K562 (cell line): ENCODE data around the gene GPR32. TPM values are rescaled to one million over a fixed set of nuclear protein-coding genes. Genes with fewer than 3 reads are reported as not detected.
"Not testable (repeated sequence)": the region's sequence is repeated elsewhere in the genome, so short reads cannot be mapped to it uniquely, and the experiment has no call there.

Experiments used
- ATAC-seq: fragments of 200-7000 bp; cut with Tn5 transposase; 3 replicates; pipeline ENCODE4 v1.9.1; 2020; ENCODE audit warnings: moderate library complexity
- BruUV-seq: library from RNA; stranded (reverse); fragments of 400-500 nt; replicated peaks from 2 replicates; lab custom pipeline; 2021; lab: Mats Ljungman, UMichigan
- CTCF ChIA-PET: fragments of 300-600 bp; formaldehyde crosslinking; extraction: SDS; loops from one replicate; lab custom pipeline; 2021; ENCODE audit warnings: low intra/inter-chr PET ratio; lab: Yijun Ruan, JAX
- POLR2A ChIA-PET: fragments of 300-600, 350-650 bp; sonication (Branson Sonifier 250); formaldehyde crosslinking; extraction: SDS; loops from one replicate; lab custom pipeline; 2021; ENCODE audit warnings: antibody characterized with exemption, inconsistent platforms; lab: Yijun Ruan, JAX
- DNase-seq, 4 experiments: peaks; one replicate each; pipeline versions ENCODE4 v3.0.0 to v3.0.0-alpha.2; 2011 to 2018; ENCODE audit warnings: low spot score in 3 of 4, mixed read lengths in 3 of 4; ENCODE audit errors: extremely low read depth in 1 of 4
- FAIRE-seq: peaks from 2 replicates; lab custom pipeline; 2011; peaks lifted over from hg19 to GRCh38; lab: Jason Lieb, UNC
- H2AFZ ChIP-seq: 2 replicates; pipeline ENCODE4 v1.6.0; 2011; ENCODE audit warnings: low read depth, low read length, control low read depth, inconsistent platforms
- H3K27ac ChIP-seq: fragments of 200-600 bp; 3 replicates; pipeline ENCODE4 v1.8.0; 2011; ENCODE audit warnings: low read depth, mild to moderate bottlenecking, control low read depth, inconsistent platforms, low read length, moderate library complexity, mixed read lengths; ENCODE audit errors: extremely low read depth
- H3K27me3 ChIP-seq, 2 experiments: fragments of 300-600 bp in 1 of 2; 2 replicates in 1 of 2; 3 replicates in 1 of 2; pipeline versions ENCODE4 v1.6.0 to v1.8.0; 2011; ENCODE audit warnings: inconsistent platforms in 2 of 2, low read length in 2 of 2, mild to moderate bottlenecking in 1 of 2, mixed read lengths in 1 of 2, moderate library complexity in 1 of 2; ENCODE audit not compliant: control insufficient read depth in 2 of 2, insufficient read depth in 2 of 2
- H3K36me3 ChIP-seq: fragments of 300-600 bp; 3 replicates; pipeline ENCODE4 v1.8.0; 2011; ENCODE audit warnings: mild to moderate bottlenecking, low read length, inconsistent platforms; ENCODE audit not compliant: control insufficient read depth, insufficient read depth
- H3K4me1 ChIP-seq, 2 experiments: fragments of 200-600 bp in 1 of 2; replicated peaks in 1 of 2; 2 replicates in 1 of 2; 3 replicates in 1 of 2; pipeline versions ENCODE4 v1.5.1 to v1.8.0; 2011; ENCODE audit warnings: inconsistent platforms in 2 of 2, low read length in 2 of 2, mild to moderate bottlenecking in 1 of 2, mixed read lengths in 1 of 2, moderate library complexity in 1 of 2; ENCODE audit not compliant: control insufficient read depth in 2 of 2, insufficient read depth in 2 of 2
- H3K4me2 ChIP-seq: 2 replicates; pipeline ENCODE4 v1.6.1; 2011; ENCODE audit warnings: low read length, control low read depth, inconsistent platforms, mixed read lengths; ENCODE audit not compliant: insufficient read depth
- H3K4me3 ChIP-seq: fragments of 200-600 bp; sonication (generic), shearing (Covaris generic); 2 replicates; pipeline ENCODE4 v1.5.1; 2016; ENCODE audit warnings: control low read depth, inconsistent platforms
- H3K79me2 ChIP-seq: fragments of 200-600 bp; 3 replicates; pipeline ENCODE4 v1.8.0; 2011; ENCODE audit warnings: low read length, inconsistent platforms; ENCODE audit not compliant: control insufficient read depth, insufficient read depth
- H3K9ac ChIP-seq, 2 experiments: 2 replicates each; pipeline versions ENCODE4 v1.6.0 to v1.6.1; 2011; ENCODE audit warnings: low read depth in 2 of 2, low read length in 2 of 2, control low read depth in 1 of 2, inconsistent platforms in 1 of 2, mild to moderate bottlenecking in 1 of 2, mixed read lengths in 1 of 2; ENCODE audit not compliant: insufficient read depth in 1 of 2
- H3K9me1 ChIP-seq: one replicate; pipeline ENCODE4 v1.6.0; 2011; ENCODE audit warnings: inconsistent platforms, mild to moderate bottlenecking, low read length, moderate library complexity; ENCODE audit not compliant: control insufficient read depth, insufficient read depth
- H3K9me3 ChIP-seq: replicated peaks from 2 replicates; pipeline ENCODE4 v1.5.1; 2011; ENCODE audit warnings: low read depth, low read length, inconsistent platforms; ENCODE audit not compliant: control insufficient read depth, insufficient read depth
- H4K20me1 ChIP-seq: replicated peaks from 2 replicates; pipeline ENCODE4 v1.6.1; 2011; ENCODE audit warnings: low read length, inconsistent platforms, mixed read lengths; ENCODE audit not compliant: control insufficient read depth, insufficient read depth
- ADNP ChIP-seq: fragments of 200-800 bp; sonication (Bioruptor generic); IDR thresholded peaks from 2 replicates; pipeline ENCODE4 v1.6.1; 2016; ENCODE audit warnings: missing genetic modification characterization, missing compliant biosample characterization
- NR2C1 ChIP-seq, 2 experiments: fragments of 450-650 bp; IDR thresholded peaks; 2 replicates each; pipeline ENCODE4 v1.6.1; 2017; ENCODE audit warnings: mild to moderate bottlenecking in 2 of 2, antibody characterized with exemption in 1 of 2, inconsistent platforms in 1 of 2, missing compliant biosample characterization in 1 of 2, missing genetic modification characterization in 1 of 2
- RBM25 ChIP-seq: fragments of 200-400 bp; formaldehyde crosslinking; IDR thresholded peaks from 2 replicates; pipeline ENCODE4 v1.6.1; 2018; ENCODE audit warnings: low read length, low read depth, moderate library complexity; ENCODE audit not compliant: severe bottlenecking
- SIX5 ChIP-seq, 2 experiments: IDR thresholded peaks; 2 replicates each; pipeline ENCODE4 v1.6.1; 2011; ENCODE audit warnings: low read length in 2 of 2, borderline replicate concordance in 1 of 2, low read depth in 1 of 2, mild to moderate bottlenecking in 1 of 2, moderate library complexity in 1 of 2; ENCODE audit not compliant: insufficient read depth in 1 of 2
- ZNF384 ChIP-seq: IDR thresholded peaks from 2 replicates; pipeline ENCODE4 v1.6.1; 2012; ENCODE audit warnings: low read depth, low read length, improper control_type of control experiment
- ZNF766 ChIP-seq: fragments of 200-800 bp; sonication (Bioruptor generic); conservative IDR thresholded peaks from 2 replicates; pipeline ENCODE4 v1.6.1; 2016; ENCODE audit warnings: missing genetic modification characterization, missing compliant biosample characterization
- ZZZ3 ChIP-seq: fragments of 450-650 bp; IDR thresholded peaks from 2 replicates; pipeline ENCODE4 v1.6.1; 2016; ENCODE audit warnings: antibody characterized with exemption, mild to moderate bottlenecking, moderate library complexity
- WGBS: fragments of 100-300 bp; shearing (Covaris generic); methylation state at CpG from one replicate; pipeline ENCODE4 v1.1.6; 2016; ENCODE audit warnings: low coverage, mixed read lengths; ENCODE audit not compliant: insufficient coverage; ENCODE audit errors: missing lambda C conversion rate; 5-methylcytosine and 5-hydroxymethylcytosine counted together
- in situ Hi-C: fragments of 300-500 bp; cut with MboI; formaldehyde crosslinking; loops from 4 replicates; pipeline ENCODE4 v1.15.0; 2018; ENCODE audit warnings: inconsistent platforms, mixed read lengths
- intact Hi-C: fragments of 100-400 bp; cut with micrococcal nuclease; formaldehyde crosslinking; loops from 2 replicates; pipeline ENCODE4 v1.14.2; 2022
- polyA plus RNA-seq, 8 experiments: library from polyadenylated mRNA; depleted of rRNA in 4 of 8; stranded (reverse) in 5 of 8; unstranded in 3 of 8; fragments of >200 nt; fragmentation: Nextera tagmentation in 2 of 8; fragmentation: Illumina TruSeq in 1 of 8; extraction: Ambion mirVana in 2 of 8; extraction: Trizol in 1 of 8; gene quantifications; 2 replicates each; pipeline versions ENCODE4 v1.2.1 to v1.2.3, GENCODE V29; 2011 to 2014; ENCODE audit warnings: inconsistent platforms in 1 of 8, missing spikeins in 1 of 8
- total RNA-seq, 7 experiments: library from RNA; depleted of rRNA in 6 of 7; stranded (reverse); fragments of >200 nt in 6 of 7; fragmentation: Illumina TruSeq in 2 of 7; extraction: Trizol in 2 of 7; gene quantifications; 2 replicates each; pipeline versions ENCODE4 v1.2.1 to v1.2.3, GENCODE V29; 2011 to 2021; ENCODE audit warnings: low replicate concordance in 1 of 7

Gene GPR32
- total and polyA plus RNA-seq, 9 of the 15 experiments (the other 6 are each of a cell fraction or from before 2014, with no cell fraction given): not detected

GRCh38 chr19:50772476-50772875 is 2.2 kb downstream of the GPR32 start (continued):
- TF ChIP-seq ADNP (tag) (peak; percentile 63; the same call in 1 of the 2 replicates), ZNF384 (peak; percentile 33; the same call in 1 of the 2 replicates), ZNF766 (CRISPR knock-in tag) (no peak), RBM25 (peak; percentile 90), SIX5 (IDR thresholded peaks at IDR 0.05; ENCODE audit: borderline replicate concordance in 1 of 2, insufficient read depth in 1 of 2, low read depth in 1 of 2, low read length in 2 of 2) (peak; percentile 59 to 73; a peak in 3 of 4 replicates), NR2C1 (IDR thresholded peaks at IDR 0.05) (no peak), NR2C1 (tag; IDR thresholded peaks at IDR 0.05) (no peak), ZZZ3 (no peak)

DNA sequence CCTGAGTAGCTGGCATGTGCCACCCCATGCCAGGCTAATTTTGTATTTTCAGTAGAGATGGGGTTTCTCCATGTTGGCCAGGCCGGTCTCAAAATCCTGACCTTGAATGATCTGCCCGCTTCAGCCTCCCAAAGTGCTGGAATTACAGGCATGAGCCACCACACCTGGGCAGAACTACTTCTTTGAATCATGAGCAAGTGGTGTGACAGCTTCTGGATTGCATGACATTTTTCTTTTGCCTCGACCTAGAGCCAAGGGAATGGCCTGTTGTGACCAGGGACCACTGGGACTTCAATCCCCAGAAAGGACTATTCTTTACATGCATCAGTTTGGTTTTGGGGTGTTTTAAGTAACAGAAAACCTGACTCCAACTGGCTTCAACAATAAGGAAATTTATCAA is 2.6 kb downstream of the GPR32 start:
- H3K9me3 ChIP-seq, H3K9ac ChIP-seq, FAIRE-seq, H3K79me2 ChIP-seq, BruUV-seq, H3K27ac ChIP-seq, DNase-seq, H3K27me3 ChIP-seq, H4K20me1 ChIP-seq, H3K4me3 ChIP-seq, in situ Hi-C loops, H3K36me3 ChIP-seq, intact Hi-C loops, H3K4me2 ChIP-seq, H3K9me1 ChIP-seq, CTCF ChIA-PET, ATAC-seq: not testable (repeated sequence)
- 79% methylated on average over 3 of the region's 3 CpGs for WGBS
- Histone ChIP-seq H3K4me1 (peaks cover 13 to 26% of the 10 kb centered on the region in 2 experiments), H2AFZ (peak overlapping the region; percentile 86)
- POLR2A ChIA-PET: interaction anchor here (1.7 kb wide), 1 partner anchor 24 kb away, joined by 6 read pairs; no protein-coding TSS in a partner anchor
